ENCODE results near the gene ZDHHC11B. TPM values are rescaled to one million over a fixed set of nuclear protein-coding genes. Genes with fewer than 3 reads are reported as not detected.
A peak's percentile ranks its signal among the peaks of the same experiment; 100 is the strongest.
"Not testable (repeated sequence)": the region's sequence is repeated elsewhere in the genome, so short reads cannot be mapped to it uniquely, and the experiment has no call there.

The ZDHHC11B gene
- total RNA-seq, 2 donors from 2014 or later: 0.30 to 7.0 TPM

- not testable (repeated sequence) for H3K4me1 Mint-ChIP-seq; H3K27ac Mint-ChIP-seq; H3K4me3 Mint-ChIP-seq; H3K27me3 Mint-ChIP-seq; H3K36me3 Mint-ChIP-seq (ENCODE audit: low read depth); ATAC-seq (replicated peaks); H3K9me3 Mint-ChIP-seq
Observed at GRCh38 chr5:713686-714085, 70.8 kb downstream of the ZDHHC11B start.

DNA sequence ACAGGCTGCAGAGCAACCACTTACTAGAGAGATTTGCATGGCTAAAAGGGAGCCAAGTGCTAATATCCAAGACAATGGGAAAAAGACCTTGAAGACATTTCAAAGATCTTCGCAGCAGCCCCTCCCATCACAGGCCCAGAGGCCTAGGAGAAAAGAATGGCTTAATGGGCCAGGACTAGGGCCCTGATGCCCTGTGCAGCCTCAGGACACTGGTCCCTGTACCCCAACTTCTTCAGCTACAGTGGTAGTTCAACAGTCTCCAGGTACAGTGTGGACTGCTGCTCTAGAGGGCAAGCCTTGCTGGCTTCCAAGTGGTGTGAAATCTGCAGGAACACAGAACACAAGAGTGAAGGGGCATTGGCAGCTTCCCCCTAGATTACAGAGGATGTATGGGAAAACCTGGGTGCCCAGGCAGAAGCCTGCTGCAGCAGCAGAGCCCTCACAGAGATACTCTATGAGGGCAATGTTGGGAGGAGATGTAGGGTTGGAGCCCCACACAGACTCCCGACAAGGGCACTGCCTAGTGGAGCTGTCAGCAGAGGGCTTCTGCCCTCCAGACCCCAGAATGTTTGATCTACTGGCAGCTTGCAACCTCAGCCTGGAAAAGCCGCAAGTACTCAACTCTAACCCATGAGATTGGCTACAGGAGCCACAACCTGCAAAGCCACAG is 75.5 kb downstream of the ZDHHC11B start:
- not testable (repeated sequence) for H3K27ac Mint-ChIP-seq; H3K9me3 Mint-ChIP-seq; H3K27me3 Mint-ChIP-seq; ATAC-seq (replicated peaks); H3K4me1 Mint-ChIP-seq; H3K4me3 Mint-ChIP-seq; H3K36me3 Mint-ChIP-seq (ENCODE audit: low read depth)

DNA sequence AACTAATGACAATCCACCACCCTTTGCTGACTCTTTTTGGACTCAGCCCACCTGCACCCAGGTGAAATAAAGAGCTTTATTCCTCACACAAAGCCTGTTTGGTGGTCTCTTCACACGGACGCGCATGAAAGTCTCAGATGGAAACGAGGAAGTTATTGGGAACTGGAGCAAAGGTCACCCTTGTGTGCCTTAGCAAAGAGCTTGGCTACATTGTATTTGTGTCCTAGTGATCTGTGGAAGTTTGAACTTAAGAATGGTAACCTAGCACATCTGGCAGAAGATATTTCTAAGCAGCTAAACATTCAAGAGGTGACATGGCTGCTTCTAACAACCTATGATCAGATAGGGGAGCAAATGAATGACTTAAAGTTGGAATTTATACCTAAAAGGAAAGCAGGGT is 76.2 kb downstream of the ZDHHC11B start:
- not testable (repeated sequence) for H3K27ac Mint-ChIP-seq; H3K4me3 Mint-ChIP-seq; H3K27me3 Mint-ChIP-seq; ATAC-seq (replicated peaks); H3K4me1 Mint-ChIP-seq; H3K36me3 Mint-ChIP-seq (ENCODE audit: low read depth); H3K9me3 Mint-ChIP-seq

DNA sequence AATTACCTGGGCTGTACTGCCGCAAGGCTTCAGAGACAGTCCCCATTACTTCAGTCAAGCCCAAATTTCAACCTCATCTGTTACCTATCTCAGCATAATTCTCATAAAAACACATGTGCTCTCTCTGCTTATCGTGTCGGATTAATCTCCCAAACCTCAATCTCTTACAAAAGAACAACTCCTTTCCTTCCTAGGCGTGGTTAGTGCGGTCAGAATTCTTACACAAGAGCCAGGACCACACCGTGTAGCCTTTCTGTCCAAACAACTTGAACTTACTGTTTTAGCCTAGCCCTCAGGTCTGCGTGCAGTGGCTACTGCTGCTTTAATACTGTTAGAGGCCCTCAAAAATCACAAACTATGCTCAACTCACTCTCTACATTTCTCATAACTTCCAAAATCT is 78.4 kb downstream of the ZDHHC11B start:
- not testable (repeated sequence) for ATAC-seq (replicated peaks); H3K27me3 Mint-ChIP-seq; H3K9me3 Mint-ChIP-seq; H3K36me3 Mint-ChIP-seq (ENCODE audit: low read depth); H3K4me3 Mint-ChIP-seq; H3K4me1 Mint-ChIP-seq; H3K27ac Mint-ChIP-seq

DNA sequence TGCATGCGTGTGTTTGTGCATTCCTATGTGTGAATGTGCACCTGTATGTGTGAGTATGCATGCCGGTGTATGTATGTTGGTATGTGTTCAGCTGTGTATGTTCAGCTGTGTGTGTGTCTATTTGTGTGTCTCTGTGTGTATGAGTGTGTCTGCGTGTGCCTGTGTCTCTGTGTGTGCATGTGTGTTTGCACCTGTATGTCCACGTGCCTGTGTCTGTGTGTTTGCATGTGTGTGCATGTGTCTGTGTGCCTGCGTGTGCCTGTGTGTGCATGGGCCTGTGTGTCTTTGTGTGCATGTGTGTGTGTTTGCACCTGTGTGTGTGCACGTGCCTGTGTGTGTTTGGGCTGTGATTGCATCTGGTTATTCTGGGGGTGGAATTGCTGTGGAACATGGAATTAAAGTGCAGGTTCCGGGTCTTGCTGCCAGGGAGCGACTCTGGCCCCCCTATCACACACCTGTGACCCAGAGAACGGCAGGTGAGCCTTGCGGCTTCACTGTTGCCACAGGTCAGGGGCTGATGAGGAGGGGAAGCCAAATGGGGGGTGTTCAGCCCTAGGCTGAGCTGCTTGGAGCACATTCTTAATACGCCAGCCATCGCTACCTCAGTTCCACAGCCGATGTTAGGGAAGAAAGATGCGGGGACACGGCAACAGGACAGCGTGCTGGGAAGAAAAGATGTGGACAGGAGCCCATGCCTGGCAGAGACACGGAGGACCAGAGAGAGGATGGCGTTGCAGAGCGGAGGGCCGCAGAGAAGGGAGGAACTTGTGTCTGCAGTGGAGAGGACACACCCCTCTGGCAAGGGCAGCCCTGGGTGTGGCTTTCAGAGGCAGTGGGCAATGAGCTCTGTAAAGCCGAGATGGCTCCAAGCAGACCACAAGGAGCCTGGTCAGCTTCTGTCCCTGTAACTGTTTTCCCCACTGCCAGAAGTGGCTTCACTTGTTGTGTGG is 87.5 kb downstream of the ZDHHC11B start:
- not testable (repeated sequence) for H3K9me3 Mint-ChIP-seq; ATAC-seq (replicated peaks); H3K36me3 Mint-ChIP-seq (ENCODE audit: low read depth); H3K4me1 Mint-ChIP-seq; H3K4me3 Mint-ChIP-seq; H3K27ac Mint-ChIP-seq; H3K27me3 Mint-ChIP-seq

DNA sequence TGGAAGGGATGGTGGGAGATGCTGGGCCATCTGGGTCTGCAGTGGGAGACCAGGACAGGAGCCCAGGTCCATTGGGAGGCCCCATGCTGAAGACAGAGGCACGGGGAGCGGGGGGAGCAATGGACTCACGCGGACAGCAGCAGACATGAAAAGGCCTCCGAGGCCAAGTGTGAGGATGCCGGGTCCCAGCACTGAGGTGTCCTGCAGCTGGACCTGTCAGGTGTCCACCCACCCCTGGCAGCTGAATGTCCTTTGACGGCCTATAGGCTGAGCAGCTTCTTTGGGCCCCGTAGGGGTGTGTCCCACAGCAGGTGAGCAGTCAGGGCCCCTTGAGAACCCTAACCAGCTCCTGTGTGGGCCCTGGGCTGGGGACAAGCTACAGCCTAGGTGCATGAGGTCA is 88.3 kb downstream of the ZDHHC11B start:
- H3K4me1 Mint-ChIP-seq; H3K27ac Mint-ChIP-seq; H3K27me3 Mint-ChIP-seq; H3K9me3 Mint-ChIP-seq; H3K36me3 Mint-ChIP-seq (ENCODE audit: low read depth); H3K4me3 Mint-ChIP-seq; ATAC-seq (replicated peaks): not testable (repeated sequence)

- H3K4me3 Mint-ChIP-seq; H3K27me3 Mint-ChIP-seq; ATAC-seq (replicated peaks); H3K9me3 Mint-ChIP-seq; H3K4me1 Mint-ChIP-seq; H3K36me3 Mint-ChIP-seq (ENCODE audit: low read depth); H3K27ac Mint-ChIP-seq: not testable (repeated sequence)
Observed at GRCh38 chr5:695475-695874, 89.1 kb downstream of the ZDHHC11B start.

DNA sequence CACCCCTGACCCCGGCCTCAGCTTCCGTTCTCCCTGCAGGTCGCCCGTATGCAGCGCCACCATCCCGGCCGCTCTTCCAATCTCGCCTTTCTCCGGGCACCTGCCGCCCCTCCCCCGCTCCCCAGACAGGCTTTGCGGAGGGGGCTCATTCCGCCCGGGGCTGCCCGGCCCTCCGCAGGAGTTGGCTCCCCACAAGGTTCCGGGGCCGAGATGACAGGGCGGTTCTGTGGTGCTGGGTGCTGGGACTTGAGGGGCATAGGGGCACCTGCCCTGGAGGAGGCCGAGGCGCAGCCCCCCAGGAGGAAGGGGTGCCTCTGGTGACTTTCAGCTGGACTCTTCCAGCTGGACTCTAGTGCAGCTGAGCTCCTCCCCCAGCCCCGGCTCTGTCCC is 90.5 kb downstream of the ZDHHC11B start:
- H3K27me3 Mint-ChIP-seq; H3K4me3 Mint-ChIP-seq; H3K36me3 Mint-ChIP-seq (ENCODE audit: low read depth); H3K4me1 Mint-ChIP-seq; H3K9me3 Mint-ChIP-seq; H3K27ac Mint-ChIP-seq; ATAC-seq (replicated peaks): not testable (repeated sequence)

GRCh38 chr5:693271-694041 is 91.1 kb downstream of the ZDHHC11B start, which contains the start of gene TPPP:
TSS of gene TPPP (minus strand) at chr5:693352. CDS start at chr5:678060, 15,292 bp downstream.
- H3K36me3 Mint-ChIP-seq (ENCODE audit: low read depth); H3K9me3 Mint-ChIP-seq; H3K4me1 Mint-ChIP-seq; H3K27me3 Mint-ChIP-seq; H3K27ac Mint-ChIP-seq: not testable (repeated sequence)
- H3K4me3 Mint-ChIP-seq: peak within 1 kb of the TSS; percentile 38
- ATAC-seq (replicated peaks): peak; percentile 92

DNA sequence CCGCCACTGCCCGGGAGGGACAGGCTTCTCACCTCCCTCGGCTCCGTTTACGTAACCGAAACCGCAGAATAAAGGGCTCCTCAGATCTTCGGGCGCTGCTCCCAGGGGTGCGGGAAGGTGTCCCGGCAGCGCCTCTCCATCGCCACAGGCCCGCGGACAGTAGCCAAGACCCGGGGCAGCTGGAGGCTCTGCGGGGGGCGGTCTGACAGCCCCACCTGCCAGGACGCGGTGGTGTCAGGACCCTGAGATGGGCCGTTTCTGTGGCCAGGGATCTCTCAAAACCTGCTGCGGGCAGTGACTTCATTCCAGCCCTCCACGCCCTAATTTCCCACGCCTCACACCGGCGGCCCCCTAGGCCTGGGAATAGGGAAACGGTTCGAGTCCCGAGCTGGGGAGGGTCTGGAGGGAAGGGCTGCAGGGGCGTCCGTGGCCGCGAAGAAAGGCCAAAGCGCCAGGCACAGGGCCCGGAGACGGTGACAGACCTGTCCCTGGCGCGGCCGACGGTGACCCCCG is 91.9 kb downstream of the ZDHHC11B start:
- peak overlapping the region; percentile 38 for H3K4me3 Mint-ChIP-seq
- H3K4me1 Mint-ChIP-seq, H3K9me3 Mint-ChIP-seq: not testable (repeated sequence)

DNA sequence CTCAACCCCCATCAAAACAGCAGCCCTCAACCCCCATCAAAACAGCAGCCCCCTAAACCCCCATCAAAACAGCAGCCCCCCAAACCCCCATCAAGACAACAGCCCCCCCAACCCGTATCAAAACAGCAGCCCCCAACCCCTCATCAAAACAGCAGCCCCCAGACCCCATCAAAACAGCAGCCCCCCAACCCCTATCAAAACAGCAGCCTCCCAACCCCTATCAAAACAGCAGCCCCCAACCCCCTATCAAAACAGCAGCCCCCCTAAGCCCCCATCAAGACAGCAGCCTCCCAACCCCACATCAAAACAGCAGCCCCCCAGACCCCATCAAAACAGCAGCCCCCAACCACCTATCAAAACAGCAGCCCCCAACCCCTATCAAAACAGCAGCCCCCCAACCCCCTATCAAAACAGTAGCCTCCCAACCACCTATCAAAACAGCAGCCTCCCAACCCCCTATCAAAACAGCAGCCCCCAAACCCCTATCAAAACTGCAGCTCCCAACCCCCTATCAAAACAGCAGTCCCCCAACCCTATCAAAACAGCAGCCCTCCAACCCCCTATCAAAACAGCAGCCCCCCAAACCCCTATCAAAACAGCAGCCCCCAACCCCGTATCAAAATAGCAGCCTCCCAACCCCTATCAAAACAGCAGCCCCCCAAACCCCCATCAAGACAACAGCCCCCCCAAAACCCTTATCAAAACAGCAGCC is 92.6 kb downstream of the ZDHHC11B start:
- no peaks in the 10 kb centered on the region for H3K27me3 Mint-ChIP-seq
- H3K27ac Mint-ChIP-seq: no peak overlapping the region
- H3K4me3 Mint-ChIP-seq: peak overlapping the region; percentile 38
- no peaks in the 10 kb centered on the region for H3K9me3 Mint-ChIP-seq
- ATAC-seq (replicated peaks): no peak
- H3K36me3 Mint-ChIP-seq (ENCODE audit: low read depth): no peaks in the 10 kb centered on the region
- H3K4me1 Mint-ChIP-seq: no peaks in the 10 kb centered on the region

More for the DNA sequence above, 91.9 kb downstream of the ZDHHC11B start:
- H3K27me3 Mint-ChIP-seq; H3K36me3 Mint-ChIP-seq (ENCODE audit: low read depth); H3K27ac Mint-ChIP-seq: not testable (repeated sequence)
- ATAC-seq (replicated peaks): peak; percentile 11

GRCh38 chr5:691049-691448 is 93.5 kb downstream of the ZDHHC11B start:
- H3K27ac Mint-ChIP-seq; H3K4me1 Mint-ChIP-seq; H3K9me3 Mint-ChIP-seq; H3K4me3 Mint-ChIP-seq; ATAC-seq (replicated peaks); H3K36me3 Mint-ChIP-seq (ENCODE audit: low read depth); H3K27me3 Mint-ChIP-seq: not testable (repeated sequence)

GRCh38 chr5:690293-690692 is 94.2 kb downstream of the ZDHHC11B start:
- H3K4me3 Mint-ChIP-seq; H3K27ac Mint-ChIP-seq; H3K9me3 Mint-ChIP-seq; H3K36me3 Mint-ChIP-seq (ENCODE audit: low read depth); H3K4me1 Mint-ChIP-seq; ATAC-seq (replicated peaks); H3K27me3 Mint-ChIP-seq: not testable (repeated sequence)

DNA sequence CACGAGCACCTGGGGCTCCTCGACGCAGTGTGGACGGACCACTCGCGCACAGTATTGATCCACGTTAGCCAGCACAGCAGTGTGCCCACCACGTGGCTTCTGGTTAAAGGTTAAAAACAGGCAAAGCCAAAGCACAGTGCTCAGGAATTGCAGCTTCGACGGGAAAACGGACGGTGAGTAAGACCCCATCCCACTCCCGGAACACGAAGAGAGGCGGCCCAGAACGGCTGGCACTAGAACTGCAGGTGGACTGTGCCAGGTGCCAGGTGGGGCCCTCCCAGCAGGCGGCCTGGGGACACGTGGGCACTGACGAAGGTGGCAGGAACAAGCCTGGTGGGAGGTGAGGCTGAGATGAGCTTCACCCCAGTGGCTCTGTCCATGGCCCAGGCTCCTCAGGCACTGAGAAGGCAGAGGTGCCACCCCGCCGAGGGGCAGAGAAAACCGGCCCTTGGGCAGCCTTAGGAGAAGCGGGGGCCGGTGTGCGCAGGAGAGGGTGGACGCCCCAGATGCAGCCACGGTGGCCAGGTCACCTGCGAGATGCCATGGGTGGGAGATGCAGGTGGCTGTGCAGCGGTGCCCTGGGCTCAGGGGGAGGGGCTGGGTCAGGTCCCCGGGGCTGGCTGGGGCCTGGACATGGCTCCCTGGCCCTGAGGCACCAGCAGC is 96.0 kb downstream of the ZDHHC11B start:
- not testable (repeated sequence) for ATAC-seq (replicated peaks); H3K36me3 Mint-ChIP-seq (ENCODE audit: low read depth); H3K4me3 Mint-ChIP-seq; H3K9me3 Mint-ChIP-seq; H3K4me1 Mint-ChIP-seq; H3K27me3 Mint-ChIP-seq; H3K27ac Mint-ChIP-seq

Measured in activated T-helper 17 cell treated with anti-CD3 and anti-CD28 coated beads, Interleukin-2, amount 50 U/mL, for 72 hours (primary cell).